GM18868 (cell line): ENCODE measurements around the gene JDP2.

ENCODE experiments used
- ATAC-seq: cut with Tn5 transposase; IDR thresholded peaks from one replicate; pipeline ENCODE4 v1.9.1; 2021; ENCODE audit warnings: mild to moderate bottlenecking, moderate library complexity; ENCODE audit not compliant: unreplicated experiment

Gene JDP2

GRCh38 chr14:75434890-75435248, 7.0 kb downstream of the JDP2 start:
- ATAC-seq = no peak

- no peak for ATAC-seq
Observed at GRCh38 chr14:75435473-75435872, 7.7 kb downstream of the JDP2 start.

GRCh38 chr14:75437201-75438143, 9.7 kb downstream of the JDP2 start:
- no peak for ATAC-seq

- no peak for ATAC-seq
Observed at GRCh38 chr14:75438486-75439080, 10.8 kb downstream of the JDP2 start.

GRCh38 chr14:75439989-75440388, 12.2 kb downstream of the JDP2 start:
- no peak for ATAC-seq

- ATAC-seq = no peak
Observed at GRCh38 chr14:75440733-75441477, 13.1 kb downstream of the JDP2 start.

- ATAC-seq = no peak
Observed at GRCh38 chr14:75441728-75442127, 13.9 kb downstream of the JDP2 start.

- no peak for ATAC-seq
Observed at GRCh38 chr14:75442166-75442565, 14.3 kb downstream of the JDP2 start.

- no peak for ATAC-seq
Observed at GRCh38 chr14:75442642-75443041, 14.8 kb downstream of the JDP2 start.

- no peak for ATAC-seq
Observed at GRCh38 chr14:75443203-75443969, 15.6 kb downstream of the JDP2 start.

- no peak for ATAC-seq
Observed at GRCh38 chr14:75445236-75445635, 17.4 kb downstream of the JDP2 start.

GRCh38 chr14:75445963-75446362, 18.1 kb downstream of the JDP2 start:
- no peak for ATAC-seq

GRCh38 chr14:75446447-75446846, 18.6 kb downstream of the JDP2 start:
- ATAC-seq = no peak

- no peak for ATAC-seq
Observed at GRCh38 chr14:75448209-75448608, 20.4 kb downstream of the JDP2 start.

GRCh38 chr14:75449036-75449435, 21.2 kb downstream of the JDP2 start:
- ATAC-seq = no peak

- no peak for ATAC-seq
Observed at GRCh38 chr14:75449696-75450095, 21.9 kb downstream of the JDP2 start.

GRCh38 chr14:75450381-75451276, 22.8 kb downstream of the JDP2 start:
- no peak for ATAC-seq

GRCh38 chr14:75452324-75452723, 24.5 kb downstream of the JDP2 start:
- no peak for ATAC-seq

- no peak for ATAC-seq
Observed at GRCh38 chr14:75452900-75453816, 25.3 kb downstream of the JDP2 start.
